WTC11 (cell line): ENCODE data around the gene RBFOX1.

Experiments
- ATF3 ChIP-seq: sonication (generic); formaldehyde crosslinking; conservative IDR thresholded peaks from 2 replicates; pipeline ENCODE4 v1.8.1; 2022; ENCODE audit warnings: mild to moderate bottlenecking, missing genetic modification reagents
- ATF6 ChIP-seq: sonication (generic); formaldehyde crosslinking; IDR thresholded peaks from 2 replicates; pipeline ENCODE4 v1.8.1; 2023; ENCODE audit warnings: mild to moderate bottlenecking, missing genetic modification reagents
- ELF4 ChIP-seq: sonication (generic); formaldehyde crosslinking; IDR thresholded peaks from 2 replicates; pipeline ENCODE4 v1.8.1; 2022; ENCODE audit warnings: low read depth, mild to moderate bottlenecking, moderate library complexity, missing genetic modification reagents
- NFYB ChIP-seq: sonication (generic); formaldehyde crosslinking; conservative IDR thresholded peaks from 2 replicates; pipeline ENCODE4 v1.8.0; 2022; ENCODE audit warnings: low read depth, missing genetic modification reagents
- NR1H2 ChIP-seq: sonication (generic); formaldehyde crosslinking; IDR thresholded peaks from 2 replicates; pipeline ENCODE4 v1.9.0; 2021; ENCODE audit warnings: mild to moderate bottlenecking, moderate library complexity, missing genetic modification reagents
- USF2 ChIP-seq: sonication (generic); formaldehyde crosslinking; IDR thresholded peaks from 2 replicates; pipeline ENCODE4 v1.8.1; 2023; ENCODE audit warnings: mild to moderate bottlenecking, missing genetic modification reagents, moderate library complexity
- TF ChIP-seq, protein P1 (sequence below): sonication (generic); formaldehyde crosslinking; IDR thresholded peaks from 2 replicates; pipeline ENCODE4 v1.8.0; 2022; ENCODE audit warnings: mild to moderate bottlenecking, missing genetic modification reagents
- TF ChIP-seq, protein P2 (sequence below): sonication (generic); formaldehyde crosslinking; IDR thresholded peaks from 2 replicates; pipeline ENCODE4 v1.8.0; 2022; ENCODE audit warnings: mild to moderate bottlenecking, missing genetic modification reagents
- TF ChIP-seq, protein P3 (sequence below): fragments of 200-600 bp; IDR thresholded peaks from 2 replicates; pipeline ENCODE4 v1.8.0; 2022; ENCODE audit warnings: antibody characterized with exemption

- TF ChIP-seq, protein P1, sequence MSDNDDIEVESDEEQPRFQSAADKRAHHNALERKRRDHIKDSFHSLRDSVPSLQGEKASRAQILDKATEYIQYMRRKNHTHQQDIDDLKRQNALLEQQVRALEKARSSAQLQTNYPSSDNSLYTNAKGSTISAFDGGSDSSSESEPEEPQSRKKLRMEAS = no peak
- TF ChIP-seq NFYB (CRISPR knock-in tag) = no peak
- TF ChIP-seq, protein P2, sequence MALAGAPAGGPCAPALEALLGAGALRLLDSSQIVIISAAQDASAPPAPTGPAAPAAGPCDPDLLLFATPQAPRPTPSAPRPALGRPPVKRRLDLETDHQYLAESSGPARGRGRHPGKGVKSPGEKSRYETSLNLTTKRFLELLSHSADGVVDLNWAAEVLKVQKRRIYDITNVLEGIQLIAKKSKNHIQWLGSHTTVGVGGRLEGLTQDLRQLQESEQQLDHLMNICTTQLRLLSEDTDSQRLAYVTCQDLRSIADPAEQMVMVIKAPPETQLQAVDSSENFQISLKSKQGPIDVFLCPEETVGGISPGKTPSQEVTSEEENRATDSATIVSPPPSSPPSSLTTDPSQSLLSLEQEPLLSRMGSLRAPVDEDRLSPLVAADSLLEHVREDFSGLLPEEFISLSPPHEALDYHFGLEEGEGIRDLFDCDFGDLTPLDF (CRISPR knock-in tag) = no peak
- TF ChIP-seq, protein P3, sequence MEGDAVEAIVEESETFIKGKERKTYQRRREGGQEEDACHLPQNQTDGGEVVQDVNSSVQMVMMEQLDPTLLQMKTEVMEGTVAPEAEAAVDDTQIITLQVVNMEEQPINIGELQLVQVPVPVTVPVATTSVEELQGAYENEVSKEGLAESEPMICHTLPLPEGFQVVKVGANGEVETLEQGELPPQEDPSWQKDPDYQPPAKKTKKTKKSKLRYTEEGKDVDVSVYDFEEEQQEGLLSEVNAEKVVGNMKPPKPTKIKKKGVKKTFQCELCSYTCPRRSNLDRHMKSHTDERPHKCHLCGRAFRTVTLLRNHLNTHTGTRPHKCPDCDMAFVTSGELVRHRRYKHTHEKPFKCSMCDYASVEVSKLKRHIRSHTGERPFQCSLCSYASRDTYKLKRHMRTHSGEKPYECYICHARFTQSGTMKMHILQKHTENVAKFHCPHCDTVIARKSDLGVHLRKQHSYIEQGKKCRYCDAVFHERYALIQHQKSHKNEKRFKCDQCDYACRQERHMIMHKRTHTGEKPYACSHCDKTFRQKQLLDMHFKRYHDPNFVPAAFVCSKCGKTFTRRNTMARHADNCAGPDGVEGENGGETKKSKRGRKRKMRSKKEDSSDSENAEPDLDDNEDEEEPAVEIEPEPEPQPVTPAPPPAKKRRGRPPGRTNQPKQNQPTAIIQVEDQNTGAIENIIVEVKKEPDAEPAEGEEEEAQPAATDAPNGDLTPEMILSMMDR = no peak
- no peak for TF ChIP-seq ELF4 (CRISPR knock-in tag)
- TF ChIP-seq USF2 (CRISPR knock-in tag) = no peak
- no peak for TF ChIP-seq ATF3 (CRISPR knock-in tag)
- TF ChIP-seq ATF6 (CRISPR knock-in tag) = no peak
- no peak for TF ChIP-seq NR1H2 (CRISPR knock-in tag)
Measured at GRCh38 chr16:7437135-7437804, 104.6 kb downstream of the RBFOX1 start.
